Fibroblast of skin of back (primary cell): ENCODE results near the gene HNF1A.
A peak's percentile ranks its signal among the peaks of the same experiment; 100 is the strongest.

Source experiments
- DNase-seq: peaks from one replicate; pipeline ENCODE4 v3.0.0-alpha.2; 2013

HNF1A gene

GRCh38 chr12:120959111-120959878 lies 19.0 kb upstream of the HNF1A start:
- no peak for DNase-seq

- no peak for DNase-seq
Measured at GRCh38 chr12:120960657-120961056, 17.7 kb upstream of the HNF1A start.

- DNase-seq: no peak
Measured at GRCh38 chr12:120961604-120962531, 16.5 kb upstream of the HNF1A start.

GRCh38 chr12:120962532-120963020 lies 15.8 kb upstream of the HNF1A start:
- DNase-seq: no peak

- no peak for DNase-seq
Measured at GRCh38 chr12:120964298-120964697, 14.0 kb upstream of the HNF1A start.

GRCh38 chr12:120965534-120966091 lies 12.7 kb upstream of the HNF1A start:
- no peak for DNase-seq

GRCh38 chr12:120970310-120970709 lies 8.0 kb upstream of the HNF1A start:
- no peak for DNase-seq

GRCh38 chr12:120971299-120972180 lies 6.8 kb upstream of the HNF1A start:
- peak; percentile 53 for DNase-seq

GRCh38 chr12:120972870-120973543 lies 5.3 kb upstream of the HNF1A start:
- peak; percentile 5 for DNase-seq

- DNase-seq: no peak
Measured at GRCh38 chr12:120977531-120978295, 630 bp upstream of the HNF1A start.

- no peak for DNase-seq
Measured at GRCh38 chr12:120979220-120979861, 998 bp downstream of the HNF1A start.

- no peak for DNase-seq
Measured at GRCh38 chr12:120979862-120980696, 1.7 kb downstream of the HNF1A start.

GRCh38 chr12:120980800-120981368 lies 2.5 kb downstream of the HNF1A start:
- no peak for DNase-seq

- DNase-seq: no peak
Measured at GRCh38 chr12:120981407-120981941, 3.1 kb downstream of the HNF1A start.

GRCh38 chr12:120982659-120983058 lies 4.3 kb downstream of the HNF1A start:
- DNase-seq: no peak

- DNase-seq: no peak
Measured at GRCh38 chr12:120983759-120984158, 5.4 kb downstream of the HNF1A start.

- no peak for DNase-seq
Measured at GRCh38 chr12:120984351-120984898, 6.1 kb downstream of the HNF1A start.

- no peak for DNase-seq
Measured at GRCh38 chr12:120988234-120988633, 9.9 kb downstream of the HNF1A start.
